RPMI7951 (cell line): ENCODE measurements around the gene MATK. TPM values are rescaled to one million over a fixed set of nuclear protein-coding genes. Genes with fewer than 3 reads are reported as not detected.
"Not testable (repeated sequence)": the region's sequence is repeated elsewhere in the genome, so short reads cannot be mapped to it uniquely, and the experiment has no call there.

ENCODE experiments used
- DNase-seq: peaks from one replicate; pipeline ENCODE4 v3.0.0-alpha.2; 2012; ENCODE audit warnings: low read depth
- total RNA-seq: library from RNA; depleted of rRNA; stranded (reverse); fragments of >200 nt; shearing (Covaris generic); gene quantifications from 2 replicates; pipeline ENCODE4 v1.2.3, GENCODE V29; 2014

Gene MATK
- total RNA-seq, 1 experiment from 2014 or later = not detected

DNA sequence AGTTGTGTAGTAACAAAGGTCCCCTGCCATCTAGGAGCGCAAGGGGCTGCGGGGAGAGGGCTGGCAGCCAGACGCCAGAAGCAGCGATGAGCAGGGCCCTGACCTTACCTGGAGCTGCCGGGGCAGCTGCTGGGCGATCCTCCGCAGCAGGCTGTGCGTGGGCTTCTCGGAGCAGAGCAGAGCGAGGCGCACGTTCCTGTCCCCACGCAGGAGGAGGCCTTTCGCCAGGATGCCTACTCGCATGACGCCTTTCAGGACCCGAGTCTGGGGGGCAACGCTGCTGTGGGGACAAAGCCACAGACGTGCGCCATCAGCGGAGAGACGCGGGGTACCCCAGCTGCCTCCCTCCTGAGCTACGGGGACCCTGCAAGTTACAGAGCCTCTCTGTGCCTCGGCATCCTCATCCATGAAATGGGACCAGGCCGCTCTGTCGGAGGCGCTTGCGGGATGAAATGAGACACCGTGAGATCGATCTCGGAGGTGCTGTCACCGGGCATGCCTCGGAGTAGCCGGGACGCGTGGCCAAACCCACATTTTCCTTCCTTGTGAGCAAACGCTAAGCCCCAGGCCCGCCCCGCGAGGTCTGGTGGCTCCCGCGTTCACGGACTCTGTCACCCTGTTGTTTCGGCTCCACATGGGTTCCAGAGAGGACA lies 30.5 kb upstream of the MATK start:
- no peak for DNase-seq

DNA sequence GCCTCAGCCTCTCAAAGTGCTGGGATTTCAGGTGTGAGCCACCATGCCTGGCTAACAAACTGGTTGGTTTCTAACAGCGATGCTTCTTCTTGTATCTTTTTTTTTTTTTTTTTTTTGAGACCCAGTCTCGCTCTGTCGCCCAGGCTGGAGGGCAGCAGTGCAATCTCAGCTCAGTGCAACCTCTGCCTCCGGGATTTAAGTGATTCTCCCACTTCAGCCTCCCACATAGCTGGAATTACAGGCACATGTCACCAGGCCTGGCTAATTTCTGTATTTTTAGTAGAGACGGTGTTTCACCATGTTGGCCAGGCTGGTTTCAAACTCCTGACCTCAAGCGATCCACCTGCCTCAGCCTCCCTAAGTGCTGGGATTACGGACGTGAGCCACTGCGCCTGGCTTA lies 30.0 kb upstream of the MATK start:
- DNase-seq = not testable (repeated sequence)

DNA sequence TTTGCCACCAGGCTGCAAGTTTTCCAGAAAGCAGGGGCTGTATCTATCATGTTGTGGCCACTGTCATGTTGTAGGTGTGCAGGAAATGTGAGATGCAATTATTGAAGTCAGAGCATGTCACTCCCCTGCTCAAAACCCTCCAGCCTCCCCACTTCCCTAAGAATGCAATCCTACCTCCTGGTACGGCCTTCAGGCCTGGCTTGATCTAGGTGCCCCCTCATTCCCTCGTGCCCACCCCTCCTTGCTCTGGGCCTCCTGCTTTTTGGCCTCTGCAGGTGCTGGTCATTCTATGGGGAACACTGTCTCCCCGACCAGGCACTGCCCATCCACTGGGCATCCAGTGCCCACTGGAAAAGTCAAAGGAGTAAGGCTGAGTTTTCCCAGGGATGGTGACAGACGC lies 28.5 kb upstream of the MATK start:
- DNase-seq = no peak

DNA sequence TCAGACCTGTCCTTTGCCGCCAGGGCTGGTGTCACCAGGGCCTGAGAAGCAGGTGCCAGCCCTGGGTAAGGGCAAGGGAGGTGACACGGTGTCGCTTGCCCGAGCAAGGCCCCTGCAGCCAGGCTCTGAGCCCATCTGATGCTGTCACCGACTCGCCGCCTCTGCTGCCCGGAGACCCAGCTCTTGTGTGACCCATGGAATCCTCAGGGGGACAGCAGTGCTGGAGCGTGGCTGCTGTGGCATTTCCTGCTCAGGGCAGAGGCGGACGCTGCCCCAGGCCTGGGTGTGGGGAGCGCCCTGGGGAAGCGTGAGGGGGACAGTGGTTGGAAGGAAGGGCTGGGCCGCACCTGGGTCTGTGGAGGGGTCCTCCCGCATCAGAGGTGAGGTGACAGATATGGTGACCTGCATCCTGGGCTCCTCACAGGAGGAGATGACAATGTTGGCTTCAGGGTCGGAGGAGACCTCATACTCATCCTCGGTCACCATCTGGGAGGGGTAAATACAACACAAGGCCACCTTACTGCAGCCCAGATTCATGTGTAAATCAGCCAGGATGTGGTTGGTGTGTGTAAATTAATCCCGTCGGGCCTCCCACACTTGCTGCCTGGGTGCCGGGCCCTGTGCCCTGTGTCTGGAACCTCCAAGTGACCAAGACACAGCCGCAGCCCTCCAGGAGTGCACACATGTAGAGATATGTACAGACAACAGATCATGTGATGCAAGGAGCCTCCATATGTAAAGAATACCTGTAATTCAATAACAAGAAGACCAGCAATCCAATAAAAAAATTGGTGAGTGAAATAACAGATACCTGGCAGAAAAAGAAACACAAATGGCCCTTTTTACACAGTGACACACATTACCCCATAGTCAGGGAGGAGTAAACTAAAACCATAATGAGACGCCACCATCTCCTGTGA lies 27.6 kb upstream of the MATK start:
- DNase-seq = no peak

DNA sequence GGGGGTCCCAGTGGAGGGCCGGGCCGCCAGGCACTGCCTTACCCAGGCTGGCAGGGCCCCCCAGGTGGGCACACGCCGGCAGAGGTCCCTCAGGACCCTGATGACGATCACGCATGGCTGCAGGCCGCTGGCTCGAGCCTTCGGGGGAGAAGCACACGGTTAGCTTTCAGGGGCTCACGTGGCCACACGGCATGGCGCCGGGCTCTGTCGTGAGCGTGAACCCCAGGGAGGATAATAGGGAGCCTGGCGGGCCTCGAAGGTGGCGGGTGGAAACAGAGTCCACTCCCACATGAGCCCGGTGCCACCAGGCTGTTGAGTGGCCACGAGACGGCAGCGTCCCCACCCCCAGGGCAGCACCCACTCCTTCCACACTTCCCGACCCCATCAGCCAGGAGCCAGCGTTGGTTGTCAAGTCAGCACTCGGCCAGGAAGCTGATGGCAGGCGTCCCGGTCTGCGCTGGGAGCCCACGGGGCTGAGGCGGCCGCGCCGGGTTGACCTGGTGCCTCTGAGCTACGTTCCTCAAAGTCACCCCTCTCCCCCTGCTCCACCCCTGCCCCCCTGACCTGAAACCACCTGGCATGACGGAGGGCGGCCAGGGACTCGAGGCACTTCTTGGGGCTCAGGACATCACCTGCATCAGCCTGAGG lies 24.7 kb upstream of the MATK start:
- DNase-seq = no peak

DNA sequence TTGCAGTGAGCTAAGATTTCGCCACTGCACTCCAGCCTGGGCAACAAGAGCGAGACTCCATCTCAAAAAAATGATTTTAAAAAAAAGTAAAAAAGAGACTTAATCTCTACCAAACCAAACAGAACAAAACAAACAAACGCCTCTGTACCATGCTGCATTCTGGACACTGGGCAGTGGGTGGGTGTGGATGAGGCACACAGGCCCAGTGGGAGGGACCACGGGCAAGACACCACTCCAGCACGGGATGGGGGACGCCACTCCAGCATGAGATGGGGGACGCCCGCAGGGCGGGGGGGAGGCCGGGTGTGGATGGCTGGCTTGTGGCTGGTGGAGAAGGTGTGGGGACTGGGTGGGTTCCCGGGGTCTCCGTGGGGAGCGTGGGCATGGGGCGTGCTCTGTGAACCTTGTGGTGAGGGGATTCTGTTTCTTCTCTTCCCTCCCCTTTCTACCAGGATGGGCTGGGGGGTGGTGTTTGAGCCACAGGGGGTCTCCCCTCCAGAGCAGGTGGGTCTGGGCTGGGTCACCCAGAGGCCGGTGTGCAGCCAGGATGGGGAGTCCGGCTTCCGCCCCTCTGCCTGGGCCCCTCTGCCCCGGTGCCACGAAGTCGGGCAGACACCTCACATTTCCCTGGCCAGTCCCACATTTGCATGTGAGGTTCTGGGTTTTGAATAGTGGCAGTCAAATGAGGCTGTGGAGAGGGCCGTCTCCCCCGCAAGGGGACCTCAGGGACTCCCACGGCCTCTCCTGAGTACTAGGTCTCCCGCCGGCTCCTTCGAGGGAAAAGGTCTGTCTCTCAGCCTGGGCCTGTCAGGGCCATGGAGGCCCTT lies 23.9 kb upstream of the MATK start:
- no peak for DNase-seq

DNA sequence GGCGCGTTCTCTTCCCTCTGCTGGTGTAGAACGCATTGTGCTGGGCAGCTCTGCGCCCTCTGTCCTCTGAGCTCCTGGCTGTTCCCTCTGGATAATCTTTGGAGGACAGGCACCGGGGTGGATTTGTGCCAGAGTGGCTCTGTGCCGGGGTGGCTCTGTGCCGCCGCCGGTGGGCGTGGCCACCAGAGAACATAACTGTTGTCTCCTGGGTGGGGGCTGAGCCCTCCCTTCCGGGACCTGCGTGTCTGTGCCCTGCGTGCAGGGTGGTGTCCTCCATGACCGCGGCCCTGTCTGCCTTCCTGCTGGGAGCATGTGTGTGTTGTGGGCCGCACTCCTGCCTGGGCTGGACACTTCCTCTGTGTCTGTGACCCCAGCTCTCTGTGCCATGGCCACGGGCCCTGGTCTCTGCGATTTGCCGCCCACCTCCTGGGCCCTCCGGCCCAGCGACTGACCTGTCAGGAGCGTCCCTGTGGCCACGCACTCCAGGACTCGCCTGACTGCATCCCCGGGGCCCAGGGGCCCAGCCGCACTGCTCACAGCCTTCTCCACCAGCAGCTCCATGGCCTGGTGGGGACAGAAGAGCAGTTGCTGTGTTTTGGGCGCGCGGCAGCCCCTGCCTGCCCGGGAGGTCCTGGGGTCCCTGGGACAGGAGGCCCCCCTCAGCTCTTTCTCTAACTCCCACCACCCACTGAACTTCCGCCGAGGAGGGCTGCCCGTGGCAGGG lies 22.4 kb upstream of the MATK start:
- no peak for DNase-seq

DNA sequence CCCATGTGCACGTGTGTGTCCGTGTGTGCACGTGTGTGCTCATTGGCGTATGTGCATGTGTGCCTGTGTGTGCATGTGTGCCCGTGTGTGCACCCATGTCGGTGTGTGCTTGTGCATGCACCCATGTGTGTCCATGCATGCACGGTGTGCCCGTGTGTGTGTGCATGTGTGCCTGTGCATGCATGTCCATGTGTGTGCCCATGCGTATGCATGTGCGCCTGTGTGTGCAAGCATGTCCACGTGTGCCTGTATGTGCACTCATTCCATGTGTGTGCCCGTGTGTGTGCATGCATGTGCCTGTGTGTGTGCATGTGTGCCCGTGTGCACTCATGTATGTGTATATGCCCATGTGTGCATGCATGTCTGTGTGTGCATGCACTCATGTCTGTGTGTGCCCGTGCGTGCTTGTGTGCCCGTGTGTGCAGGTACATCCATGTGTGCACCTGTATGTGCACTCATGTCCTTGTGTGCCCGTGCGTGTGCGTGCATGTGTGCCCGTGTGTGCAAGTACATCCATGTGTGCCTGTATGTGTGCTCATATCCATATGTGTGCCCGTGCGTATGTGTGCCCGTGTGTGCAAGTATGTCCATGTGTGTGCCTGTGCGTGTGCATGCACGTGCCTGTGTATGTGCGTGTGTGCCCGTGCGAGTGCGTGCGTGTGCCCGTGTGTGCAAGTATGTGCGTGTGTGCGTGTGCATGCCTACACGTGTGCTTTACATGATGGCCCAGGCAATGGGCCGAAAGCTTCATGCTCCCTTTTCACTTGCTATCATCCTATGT lies 21.6 kb upstream of the MATK start:
- DNase-seq = no peak

DNA sequence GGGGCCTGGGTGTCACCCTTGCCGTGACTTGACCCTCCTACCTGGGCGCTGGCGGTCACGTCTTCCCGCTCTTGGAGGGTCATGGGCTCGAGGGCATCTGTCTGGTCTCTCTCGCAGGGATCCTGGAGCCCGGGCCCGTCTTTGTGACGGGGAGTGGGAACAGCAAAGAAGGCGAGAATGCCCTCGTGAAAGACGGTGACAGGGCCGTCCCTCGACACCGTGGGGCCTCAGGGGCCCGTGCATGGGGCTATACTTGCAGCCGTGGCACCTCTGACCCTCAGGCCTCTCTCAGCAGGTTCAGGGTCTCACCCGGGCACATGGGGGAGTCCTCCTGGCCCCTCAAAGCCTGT lies 20.9 kb upstream of the MATK start:
- no peak for DNase-seq

DNA sequence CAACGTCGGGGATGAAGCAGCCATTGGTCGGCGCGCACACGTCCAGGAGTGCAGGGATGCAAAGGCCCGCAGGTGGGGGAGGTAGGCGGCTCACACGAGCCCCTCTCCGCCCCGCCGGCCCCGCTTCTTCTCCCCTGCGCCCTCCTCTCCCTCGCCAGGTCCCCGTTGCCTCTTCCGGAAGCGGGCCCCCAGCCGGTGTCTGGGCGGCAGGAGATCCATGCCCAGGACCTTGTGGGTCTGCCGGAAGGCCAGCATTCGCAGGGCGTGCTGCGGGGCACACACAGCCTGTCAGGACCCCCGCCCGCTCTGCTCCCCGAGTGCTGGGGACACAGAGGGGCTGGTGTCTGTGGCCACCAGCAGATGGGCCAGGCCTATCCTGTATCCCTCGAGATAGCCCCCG lies 19.7 kb upstream of the MATK start:
- DNase-seq = no peak

DNA sequence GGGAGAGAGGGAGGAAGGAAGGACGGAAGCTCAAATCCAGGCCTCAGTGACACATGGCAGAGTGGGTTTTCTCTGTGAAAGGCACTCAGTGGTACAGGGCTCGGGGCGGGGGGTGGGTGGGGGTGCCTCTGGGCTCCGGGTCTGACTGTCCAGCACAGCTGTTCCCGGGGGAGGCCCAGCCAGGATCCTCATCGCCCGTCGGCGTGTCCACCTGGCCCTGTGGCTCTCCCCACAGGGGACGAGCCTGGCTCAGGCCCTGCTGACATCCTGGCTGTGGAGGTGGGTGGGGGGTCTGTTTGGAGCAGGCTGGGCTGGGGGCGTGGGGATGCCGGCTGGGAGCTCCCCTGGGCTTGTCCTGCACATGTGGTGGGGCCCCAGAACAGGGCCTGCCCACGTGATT lies 18.2 kb upstream of the MATK start:
- DNase-seq = no peak

DNA sequence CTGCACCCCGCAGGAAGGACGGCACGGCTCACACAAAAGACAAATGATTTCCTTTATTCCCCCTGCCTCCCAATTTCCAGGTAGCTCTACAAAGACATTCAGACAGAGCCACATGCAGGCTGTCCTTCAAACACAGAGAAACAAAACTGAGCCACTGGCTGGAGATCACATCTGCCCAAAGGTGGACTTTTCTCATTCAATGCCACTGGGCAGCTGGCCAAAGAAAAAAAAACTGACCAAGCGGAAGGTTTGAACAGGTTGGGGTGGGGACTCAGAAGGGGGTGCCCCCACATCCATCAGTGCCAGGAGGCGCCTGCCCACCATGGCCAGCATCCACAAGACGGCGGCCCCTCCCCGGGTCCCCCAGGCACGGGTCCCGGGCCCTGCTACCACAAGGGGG lies 17.8 kb upstream of the MATK start:
- DNase-seq = no peak

DNA sequence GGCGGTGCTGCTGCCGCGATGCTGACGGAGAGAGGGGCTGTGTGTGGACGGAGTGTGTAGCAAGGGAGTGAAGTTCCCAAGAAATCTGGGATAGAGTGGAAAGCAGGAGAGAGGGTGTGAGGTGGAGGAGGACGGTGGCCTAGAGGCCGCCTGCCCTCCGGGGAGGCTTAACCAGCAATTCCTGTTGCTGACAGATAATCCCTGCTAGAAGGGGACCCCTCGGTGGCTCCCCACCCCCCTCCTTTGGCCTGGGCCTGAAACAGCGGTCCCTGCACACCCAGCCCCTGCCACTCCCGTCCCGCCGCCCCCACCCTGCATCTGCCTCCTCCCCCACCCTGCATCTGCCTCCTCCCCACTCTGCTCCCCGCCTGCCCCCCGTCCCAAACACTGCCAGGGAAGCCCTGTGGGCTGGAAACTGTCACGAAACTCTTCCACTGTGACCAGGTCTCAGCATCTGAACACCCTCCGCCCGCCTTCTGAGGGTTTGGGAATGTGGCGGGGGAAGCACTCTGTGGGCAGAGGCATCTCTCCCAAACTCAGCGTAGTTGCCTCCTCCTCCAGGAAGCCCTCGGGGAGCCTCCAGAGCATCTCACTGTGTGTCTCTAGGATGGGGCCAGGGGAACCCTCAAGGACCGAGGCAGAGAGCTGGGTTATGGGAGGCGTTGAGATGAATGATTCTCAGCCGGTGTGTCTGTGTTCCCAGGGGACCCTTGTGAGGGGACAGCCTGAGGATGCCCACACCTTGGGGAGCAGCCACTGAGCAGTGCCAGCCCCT lies 17.1 kb upstream of the MATK start:
- no peak for DNase-seq

DNA sequence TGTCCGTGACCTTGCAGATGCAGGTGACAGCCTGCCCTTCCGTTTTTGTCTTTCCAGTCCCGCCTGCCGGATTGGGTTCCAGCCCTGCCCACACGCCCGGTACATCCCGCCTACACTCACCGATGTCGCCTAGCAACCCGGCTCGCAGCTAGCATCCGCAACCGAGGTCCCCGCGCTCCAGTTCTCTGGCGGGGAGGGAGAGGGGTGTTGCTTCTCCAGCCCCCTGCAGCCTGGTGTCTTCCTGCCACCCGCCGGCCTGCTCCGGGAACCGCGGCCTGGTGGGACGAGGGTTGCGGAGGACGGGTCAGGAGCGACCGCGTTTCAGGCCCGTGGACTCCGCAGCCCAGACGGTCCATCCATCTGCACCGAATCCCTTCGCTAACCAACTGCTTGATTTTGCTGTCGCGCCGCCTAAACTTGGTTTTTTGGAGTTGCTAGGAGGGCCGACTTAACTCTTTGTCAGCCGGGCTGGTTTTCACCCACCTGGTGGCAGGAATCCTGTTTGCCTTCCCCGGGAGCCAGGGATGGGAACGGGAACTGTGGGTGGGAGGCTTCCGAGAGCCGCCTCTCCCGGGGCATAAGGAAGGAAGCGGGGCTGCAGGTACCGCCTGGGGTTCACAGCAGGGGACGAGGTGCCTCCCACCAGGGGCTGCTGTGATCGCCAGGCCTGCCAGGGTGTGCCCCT lies 15.4 kb upstream of the MATK start:
- DNase-seq = no peak

DNA sequence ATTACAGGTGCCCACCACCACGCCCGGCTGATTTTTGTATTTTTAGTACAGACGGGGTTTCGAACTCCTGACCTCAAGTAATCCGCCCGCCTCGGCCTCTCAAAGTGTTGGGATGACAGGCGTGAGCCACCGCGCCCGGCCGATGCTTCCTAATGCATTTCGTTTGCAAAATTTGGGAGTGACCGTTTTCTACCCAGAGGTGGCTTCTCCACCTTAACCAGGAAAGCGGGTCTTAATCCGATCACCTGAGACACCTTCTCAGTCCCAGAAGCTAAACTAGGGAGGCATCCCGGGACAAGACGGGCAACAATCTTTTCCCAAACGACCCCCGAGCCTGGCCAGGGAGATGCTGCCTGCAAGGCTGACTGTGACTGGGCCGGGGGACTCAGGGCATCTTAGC lies 14.8 kb upstream of the MATK start:
- DNase-seq = no peak

DNA sequence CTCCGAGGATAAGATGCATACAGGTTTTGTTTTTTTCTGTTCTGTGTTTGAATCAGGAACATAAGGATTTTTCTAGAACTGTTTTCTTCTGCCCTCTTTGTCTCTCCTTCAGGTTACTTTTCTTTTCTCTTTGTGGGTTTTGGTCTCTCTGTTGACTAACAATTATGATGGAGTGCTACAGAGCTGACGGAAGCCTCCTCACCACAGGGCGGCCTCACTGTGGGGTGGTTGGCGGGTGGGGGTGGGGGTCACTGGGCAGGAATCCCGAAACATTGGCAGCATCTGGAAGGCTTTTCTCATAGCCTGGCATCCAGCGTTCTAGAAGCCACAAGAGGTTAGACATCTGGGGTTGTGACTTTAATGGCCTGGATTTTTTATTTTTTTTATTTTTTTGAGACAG lies 12.0 kb upstream of the MATK start:
- DNase-seq = no peak

DNA sequence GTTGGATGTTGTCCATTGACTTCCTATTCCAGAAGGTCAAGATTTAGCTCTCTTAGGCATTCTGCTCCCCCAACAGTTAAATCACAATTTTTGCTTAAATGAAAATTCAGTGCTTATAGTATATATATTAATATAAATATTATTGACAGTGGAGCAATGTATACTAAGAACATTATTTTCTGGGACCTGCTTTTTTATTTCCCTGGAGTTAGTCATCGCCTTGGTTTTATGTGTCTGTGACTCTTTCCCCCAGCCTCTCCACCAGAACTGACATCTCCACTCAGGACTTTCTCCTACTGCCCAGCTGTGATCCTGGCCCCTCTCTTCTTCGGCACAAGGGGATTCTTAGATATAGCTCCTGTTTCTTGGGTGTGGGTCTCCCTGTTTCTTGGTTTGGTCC lies 10.2 kb upstream of the MATK start:
- DNase-seq = no peak

DNA sequence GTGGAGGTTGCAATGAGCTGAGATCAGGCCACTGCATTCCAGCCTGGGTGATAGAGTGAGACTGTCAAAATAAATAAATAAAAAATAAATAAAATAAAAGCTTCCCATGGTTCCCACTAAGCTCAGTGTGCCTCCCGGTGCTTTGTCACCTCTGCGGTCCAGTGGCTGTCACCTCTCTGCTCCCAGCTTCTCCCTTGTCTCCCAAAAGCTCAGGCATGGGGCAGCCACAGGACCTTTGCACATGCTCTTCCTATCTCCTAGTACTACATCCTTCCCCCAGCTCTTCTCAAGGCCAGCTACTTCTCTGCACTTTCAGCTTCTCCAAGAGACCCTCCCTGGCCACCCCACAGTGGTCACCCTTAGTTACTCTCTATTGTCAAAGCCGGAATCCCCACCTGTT lies 7.6 kb upstream of the MATK start:
- no peak for DNase-seq

DNA sequence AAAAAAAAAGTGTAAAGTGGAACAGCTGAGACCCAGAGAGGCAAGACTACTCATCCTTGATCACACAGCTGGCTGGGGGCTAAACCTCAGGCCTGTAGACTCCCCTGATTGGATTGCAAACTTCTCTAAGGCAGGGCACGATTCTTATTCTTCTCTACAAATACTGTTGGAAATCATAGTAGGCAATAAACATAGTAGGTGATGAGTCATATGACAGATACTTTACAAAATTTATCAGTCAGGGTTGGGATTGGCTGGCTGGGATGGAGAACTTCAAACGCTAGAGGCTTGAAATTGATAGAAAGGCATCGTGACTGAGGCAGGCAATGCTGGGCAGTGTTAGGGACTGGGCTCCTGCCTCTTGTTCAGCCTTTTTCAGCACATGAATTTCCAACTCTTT lies 5.9 kb upstream of the MATK start:
- no peak for DNase-seq
